IMR-90 (cell line): ENCODE results near the gene MRPS31. TPM values are rescaled to one million over a fixed set of nuclear protein-coding genes. Genes with fewer than 3 reads are reported as not detected.

Experiments
- ATAC-seq: fragments of 200-7000 bp; cut with Tn5 transposase; 2 replicates; pipeline ENCODE4 v1.9.1; 2020; ENCODE audit warnings: low read depth, mild to moderate bottlenecking, moderate library complexity
- BruUV-seq: library from RNA; stranded (reverse); fragments of 400-500 nt; replicated peaks from 2 replicates; lab custom pipeline; 2021; lab: Mats Ljungman, UMichigan
- CTCF ChIA-PET: fragments of 300-600 bp; formaldehyde crosslinking; extraction: SDS; loops from one replicate; lab custom pipeline; 2021; ENCODE audit warnings: antibody characterized with exemption; lab: Yijun Ruan, JAX
- POLR2A ChIA-PET: fragments of 300-600 bp; sonication (Branson Sonifier 250); formaldehyde crosslinking; loops from one replicate; lab custom pipeline; 2022; ENCODE audit warnings: antibody characterized with exemption; ENCODE audit not compliant: unreplicated experiment; lab: Charles Lee
- DNase-seq: peaks from one replicate; pipeline ENCODE4 v3.0.0; 2013
- H2AFZ ChIP-seq: replicated peaks from 2 replicates; pipeline ENCODE3; 2013; ENCODE audit warnings: low read length, mild to moderate bottlenecking; ENCODE audit not compliant: poor library complexity
- H2AK5ac ChIP-seq: 2 replicates; pipeline ENCODE4 v1.6.1; 2013; ENCODE audit warnings: low read depth, low read length, inconsistent platforms
- H2AK9ac ChIP-seq: replicated peaks from 2 replicates; pipeline ENCODE3; 2013; ENCODE audit warnings: mild to moderate bottlenecking, low read depth, low read length, moderate library complexity; ENCODE audit not compliant: poor library complexity
- H2BK120ac ChIP-seq: 2 replicates; pipeline ENCODE4 v1.6.1; 2013; ENCODE audit warnings: low read depth, low read length, inconsistent platforms
- H2BK15ac ChIP-seq: 3 replicates; pipeline ENCODE4 v1.6.1; 2013; ENCODE audit warnings: low read depth, low read length, inconsistent platforms
- H2BK20ac ChIP-seq: 2 replicates; pipeline ENCODE4 v1.6.1; 2013; ENCODE audit warnings: low read depth, mild to moderate bottlenecking, inconsistent platforms, low read length, moderate library complexity
- H2BK5ac ChIP-seq: 2 replicates; pipeline ENCODE4 v1.6.1; 2013; ENCODE audit warnings: mild to moderate bottlenecking, low read depth, low read length, inconsistent platforms; ENCODE audit not compliant: poor library complexity, severe bottlenecking
- H3K14ac ChIP-seq: replicated peaks from 2 replicates; pipeline ENCODE4 v1.6.1; 2013; ENCODE audit warnings: low read depth, low read length, inconsistent platforms
- H3K18ac ChIP-seq: 2 replicates; pipeline ENCODE4 v1.6.1; 2013; ENCODE audit warnings: low read depth, low read length, control low read depth
- H3K23ac ChIP-seq: 2 replicates; pipeline ENCODE4 v1.6.1; 2013; ENCODE audit warnings: low read depth, low read length, inconsistent platforms
- H3K27ac ChIP-seq: 2 replicates; pipeline ENCODE4 v1.5.1; 2013; ENCODE audit warnings: mild to moderate bottlenecking, control low read depth, low read length; ENCODE audit not compliant: insufficient read depth
- H3K27me3 ChIP-seq: 2 replicates; pipeline ENCODE4 v1.6.1; 2013; ENCODE audit warnings: low read length; ENCODE audit not compliant: control insufficient read depth, insufficient read depth
- H3K36me3 ChIP-seq: 2 replicates; pipeline ENCODE4 v1.6.1; 2013; ENCODE audit warnings: low read length, mixed read lengths; ENCODE audit not compliant: control insufficient read depth, insufficient read depth
- H3K4ac ChIP-seq: 2 replicates; pipeline ENCODE4 v1.6.1; 2013; ENCODE audit warnings: low read depth, low read length, inconsistent platforms
- H3K4me1 ChIP-seq: 2 replicates; pipeline ENCODE4 v1.6.1; 2013; ENCODE audit warnings: low read length, mixed read lengths; ENCODE audit not compliant: control insufficient read depth, insufficient read depth
- H3K4me2 ChIP-seq: 2 replicates; pipeline ENCODE4 v1.6.1; 2013; ENCODE audit warnings: low read depth, mild to moderate bottlenecking, control low read depth, low read length, moderate library complexity
- H3K4me3 ChIP-seq: 2 replicates; pipeline ENCODE4 v1.5.1; 2013; ENCODE audit warnings: low read depth, mild to moderate bottlenecking, control low read depth, low read length, moderate library complexity; ENCODE audit not compliant: insufficient read depth
- H3K56ac ChIP-seq: 2 replicates; pipeline ENCODE4 v1.6.1; 2013; ENCODE audit warnings: low read length, inconsistent platforms; ENCODE audit not compliant: insufficient read depth; ENCODE audit errors: extremely low read depth
- H3K79me1 ChIP-seq, 2 experiments: 2 replicates each; pipeline ENCODE4 v1.6.1; 2013; ENCODE audit warnings: low read length in 2 of 2, inconsistent platforms in 1 of 2, low read depth in 1 of 2
- H3K9ac ChIP-seq: 2 replicates; pipeline ENCODE4 v1.6.1; 2013; ENCODE audit warnings: low read depth, low read length, control low read depth
- H3K9me1 ChIP-seq: 2 replicates; pipeline ENCODE4 v1.6.1; 2013; ENCODE audit warnings: low read length, inconsistent platforms; ENCODE audit not compliant: insufficient read depth
- H3K9me3 ChIP-seq: 2 replicates; pipeline ENCODE4 v1.6.1; 2013; ENCODE audit warnings: low read length; ENCODE audit not compliant: control insufficient read depth, insufficient read depth
- H4K20me1 ChIP-seq: 2 replicates; pipeline ENCODE4 v1.6.1; 2013; ENCODE audit warnings: low read length, inconsistent platforms; ENCODE audit not compliant: insufficient read depth
- H4K5ac ChIP-seq: 2 replicates; pipeline ENCODE4 v1.6.1; 2013; ENCODE audit warnings: mild to moderate bottlenecking, low read depth, low read length, control low read depth
- H4K8ac ChIP-seq, 2 experiments: 2 replicates each; pipeline ENCODE4 v1.6.1; 2013; ENCODE audit warnings: low read depth in 2 of 2, low read length in 2 of 2, control low read depth in 1 of 2, inconsistent platforms in 1 of 2
- H4K91ac ChIP-seq: 2 replicates; pipeline ENCODE4 v1.6.1; 2013; ENCODE audit warnings: low read depth, low read length, inconsistent platforms; ENCODE audit not compliant: insufficient read depth
- ELK1 ChIP-seq: fragments of 150-350 bp; IDR thresholded peaks from 2 replicates; pipeline ENCODE4 v1.6.1; 2016; ENCODE audit warnings: low read depth, mild to moderate bottlenecking, low read length, moderate library complexity, borderline replicate concordance
- MAFK ChIP-seq: IDR thresholded peaks from 2 replicates; pipeline ENCODE4 v1.6.1; 2012; ENCODE audit warnings: low read depth, low read length, improper control_type of control experiment
- USF2 ChIP-seq: fragments of 150-350 bp; IDR thresholded peaks from 2 replicates; pipeline ENCODE4 v1.6.1; 2017; ENCODE audit warnings: mild to moderate bottlenecking, antibody characterized with exemption, low read length, low read depth
- WGBS, 2 experiments: methylation state at CpG; one replicate each; pipeline versions ENCODE4 v1.1.5 to v1.1.7; 2013; ENCODE audit warnings: missing lambda C conversion rate in 2 of 2; ENCODE audit not compliant: insufficient read length in 1 of 2; ENCODE audit errors: extremely low coverage in 2 of 2; 5-methylcytosine and 5-hydroxymethylcytosine counted together
- dilution Hi-C: fragments of 300-500 bp; cut with HindIII; formaldehyde crosslinking; loops from one replicate; pipeline ENCODE4 v1.14.3; 2018; ENCODE audit warnings: low sequenced_read_pairs; ENCODE audit not compliant: unreplicated experiment
- in situ Hi-C: fragments of 300-500 bp; cut with MboI; formaldehyde crosslinking; loops from 3 replicates; pipeline ENCODE4 v1.14.3; 2019; ENCODE audit warnings: low sequenced_read_pairs, inconsistent platforms, mixed read lengths
- intact Hi-C: fragments of 100-400 bp; cut with micrococcal nuclease; formaldehyde crosslinking; loops from 2 replicates; pipeline ENCODE4 v1.10.0; 2022
- polyA plus RNA-seq, 3 experiments: library from polyadenylated mRNA; depleted of rRNA; stranded (reverse); fragments of >200 nt; gene quantifications; 2 replicates each; pipeline ENCODE4 v1.2.3, GENCODE V29; 2012; ENCODE audit warnings: low replicate concordance in 1 of 3
- total RNA-seq: library from RNA; depleted of rRNA; stranded (reverse); fragments of >200 nt; gene quantifications from 2 replicates; pipeline ENCODE4 v1.2.3, GENCODE V29; 2012

Gene MRPS31
- total and polyA plus RNA-seq, 2 of the 4 experiments (the other 2 are of a cell fraction): 9.3 to 14.8 TPM

DNA sequence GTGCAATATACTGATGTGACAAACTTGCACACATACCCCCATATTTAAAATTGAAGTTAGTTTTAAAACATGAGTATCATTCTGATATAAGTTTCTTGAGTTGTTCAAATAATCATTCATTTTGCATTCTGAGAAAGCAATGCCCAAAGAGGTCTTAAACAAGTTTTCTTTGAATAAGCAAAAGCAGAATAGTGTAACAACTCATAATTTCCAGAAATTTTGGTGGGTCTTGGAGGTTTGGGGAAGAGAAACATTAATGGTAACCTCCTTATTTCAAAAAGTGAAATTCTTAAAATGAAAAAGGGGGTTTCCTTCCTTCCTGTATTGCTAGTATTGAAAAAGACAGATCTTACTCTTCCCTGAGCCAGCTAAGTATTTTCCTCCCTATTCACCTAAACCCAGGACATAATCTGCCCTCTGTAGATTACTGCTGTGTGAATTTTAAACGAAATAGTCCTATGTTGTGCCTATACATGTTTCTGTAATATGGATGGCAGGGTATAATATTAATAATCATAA, 48.9 kb upstream of the MRPS31 start:
- Histone ChIP-seq H3K4me3 (no peak overlapping the region), H4K8ac (no peak overlapping the region), H3K56ac (no peak overlapping the region), H4K20me1 (no peaks in the 10 kb centered on the region), H2BK20ac (no peak overlapping the region), H2AFZ (no peak overlapping the region), H2AK5ac (no peak overlapping the region), H3K4me1 (no peaks in the 10 kb centered on the region), H3K18ac (no peak overlapping the region), H3K4ac (no peak overlapping the region), H3K27ac (no peak overlapping the region), H3K36me3 (no peaks in the 10 kb centered on the region), H3K79me1 (no peaks in the 10 kb centered on the region), H3K23ac (no peak overlapping the region), H2AK9ac (no peak overlapping the region), H3K4me2 (no peak overlapping the region), H4K91ac (no peak overlapping the region), H3K14ac (no peak overlapping the region), H2BK15ac (no peak overlapping the region), H3K27me3 (no peaks in the 10 kb centered on the region), H3K9me3 (no peaks in the 10 kb centered on the region), H3K9ac (no peak overlapping the region), H4K5ac (no peak overlapping the region), H2BK5ac (no peak overlapping the region), H3K9me1 (no peaks in the 10 kb centered on the region), H2BK120ac (no peak overlapping the region)
- DNase-seq: no peak
- ChIA-PET POLR2A (no interaction called here), CTCF (no interaction called here)
- TF ChIP-seq ELK1: no peak
- no peak for TF ChIP-seq USF2
- no peak for TF ChIP-seq MAFK
- dilution Hi-C loops (no loop called here), intact Hi-C loops (loop anchor here (5.0 kb wide), 1 partner anchor 37 kb away; no protein-coding TSS in a partner anchor), in situ Hi-C loops (no loop called here)
- no TSS peak for BruUV-seq
- WGBS, 2 experiments: no CpG with 5 or more reads among the region's 1 CpG
- no peak for ATAC-seq
